Stimulated activated CD4-positive, alpha-beta T cell treated with anti-CD3 and anti-CD28 coated beads, Interleukin-4, amount 100 ng/mL, for 1 hour (primary cell): ENCODE results near the gene TXNDC11.

ENCODE experiments used
- DNase-seq: peaks from one replicate; pipeline ENCODE4 v3.0.0-alpha.2; 2020

Gene TXNDC11

GRCh38 chr16:11672206-11673090 lies 70.2 kb downstream of the TXNDC11 start:
- DNase-seq = no peak

GRCh38 chr16:11671676-11672075 lies 71.0 kb downstream of the TXNDC11 start:
- no peak for DNase-seq

DNA sequence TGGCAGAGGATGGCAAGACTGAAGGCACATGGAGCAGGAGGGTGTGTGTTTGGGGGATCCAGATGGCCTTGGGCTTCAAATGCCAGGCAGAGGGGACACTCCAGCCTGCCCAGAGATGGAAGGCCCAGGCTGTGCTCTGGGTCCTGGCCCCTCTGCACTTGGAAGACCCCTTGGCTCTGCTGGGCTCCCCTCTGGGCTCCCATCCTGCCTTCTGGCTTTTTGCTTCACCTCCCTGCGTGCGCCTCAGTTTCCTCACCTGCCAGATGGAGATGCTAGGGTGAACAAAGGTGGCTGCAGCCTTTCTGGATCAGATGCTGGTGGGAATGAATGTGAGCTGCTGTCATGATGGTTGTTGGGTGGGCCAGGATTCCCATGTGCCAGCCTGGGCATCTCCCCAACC lies 71.4 kb downstream of the TXNDC11 start:
- no peak for DNase-seq

DNA sequence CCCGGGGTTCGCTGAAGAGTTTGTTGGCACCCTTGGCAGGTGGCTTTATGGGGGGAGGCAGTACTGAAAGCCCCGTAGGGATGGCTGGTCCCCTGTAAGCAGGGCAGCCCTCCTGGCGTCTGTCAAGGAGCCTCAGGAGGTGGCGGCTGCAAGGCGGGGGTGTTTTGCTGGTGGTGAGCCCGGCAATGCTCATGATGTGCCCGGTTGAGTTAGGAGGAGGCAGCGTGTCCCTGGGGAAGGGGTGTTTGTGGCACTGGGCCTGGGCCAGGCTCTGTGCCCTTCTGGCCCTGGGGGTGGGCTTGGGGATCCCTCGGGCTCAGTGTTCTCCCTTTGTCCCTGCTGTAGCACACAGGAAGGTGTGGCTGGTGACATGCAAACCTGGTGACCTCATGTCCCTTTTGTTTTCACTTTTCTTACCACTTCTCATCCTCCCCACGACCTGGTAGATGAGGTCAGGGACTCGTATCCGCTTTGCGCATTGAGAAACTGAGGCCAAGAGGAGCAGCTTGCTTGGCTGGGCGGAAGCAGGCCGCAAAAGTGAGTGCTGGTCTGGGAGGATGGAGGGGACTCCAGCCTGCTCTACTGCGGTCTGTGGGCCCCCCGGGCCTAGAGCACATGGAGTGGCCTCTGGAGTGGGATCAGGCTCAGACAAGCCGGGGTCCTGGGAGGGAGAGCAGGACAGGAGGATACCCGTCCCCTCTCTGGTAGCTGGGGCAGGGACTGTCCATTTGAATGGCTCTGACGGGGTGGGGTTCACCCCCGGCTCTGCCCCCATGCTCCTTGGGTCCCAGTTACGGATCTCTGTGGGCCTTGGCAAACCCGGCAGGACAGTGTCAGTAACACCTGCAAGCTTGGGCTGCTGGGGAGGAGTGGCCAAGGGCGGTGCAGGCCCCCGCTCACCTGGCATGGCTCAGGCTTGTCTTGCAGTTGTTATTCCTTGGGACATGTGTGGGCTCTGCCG lies 72.2 kb downstream of the TXNDC11 start:
- DNase-seq = peak; percentile 28

GRCh38 chr16:11669380-11670146 lies 73.1 kb downstream of the TXNDC11 start:
- DNase-seq = no peak

DNA sequence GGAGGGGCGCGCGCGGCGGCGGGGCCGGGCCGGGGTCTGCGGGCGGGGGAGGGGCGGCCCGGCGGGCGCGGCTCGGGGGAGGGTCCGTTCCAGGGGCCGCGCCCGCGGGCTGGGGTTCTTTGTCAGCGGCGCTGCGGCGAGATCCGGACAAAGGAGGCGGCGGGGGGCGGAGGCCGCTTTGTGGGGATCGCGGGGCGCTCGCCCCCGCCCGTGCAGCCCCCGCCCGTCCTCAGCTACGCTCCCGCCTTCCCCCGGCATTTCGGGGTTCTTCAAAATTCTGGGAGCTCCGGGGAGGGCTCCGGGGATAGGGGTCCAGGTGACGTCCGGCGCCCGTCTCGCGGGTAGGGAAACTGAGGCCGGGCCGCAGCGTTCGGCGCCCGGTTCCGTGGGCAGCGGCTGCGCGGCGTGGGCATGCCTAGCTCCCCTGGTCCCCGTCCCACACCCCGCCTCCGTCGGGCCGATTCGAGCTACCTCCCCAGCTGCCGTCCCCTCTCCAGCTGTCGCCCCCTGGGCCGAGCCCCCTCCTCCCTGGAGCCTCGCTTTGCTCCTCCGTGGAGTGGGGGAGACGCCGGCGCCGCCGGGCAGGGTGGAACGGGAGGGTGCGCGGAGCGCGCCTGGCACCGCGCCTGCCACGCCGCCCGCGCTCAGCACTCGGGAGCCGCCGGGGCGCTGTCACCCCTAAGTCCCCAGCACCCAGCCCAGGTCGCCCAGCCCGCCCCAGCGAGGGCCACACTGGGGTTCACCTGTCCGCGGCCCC lies 73.9 kb downstream of the TXNDC11 start:
- peak; percentile 29 for DNase-seq

- peak; percentile 89 for DNase-seq
These were observed 74.6 kb downstream of the TXNDC11 start, which contains the start of gene SNN for GRCh38 chr16:11667824-11668622. SNN (plus strand) TSS chr16:11668455; CDS start chr16:11676060, 7,605 bp downstream.

DNA sequence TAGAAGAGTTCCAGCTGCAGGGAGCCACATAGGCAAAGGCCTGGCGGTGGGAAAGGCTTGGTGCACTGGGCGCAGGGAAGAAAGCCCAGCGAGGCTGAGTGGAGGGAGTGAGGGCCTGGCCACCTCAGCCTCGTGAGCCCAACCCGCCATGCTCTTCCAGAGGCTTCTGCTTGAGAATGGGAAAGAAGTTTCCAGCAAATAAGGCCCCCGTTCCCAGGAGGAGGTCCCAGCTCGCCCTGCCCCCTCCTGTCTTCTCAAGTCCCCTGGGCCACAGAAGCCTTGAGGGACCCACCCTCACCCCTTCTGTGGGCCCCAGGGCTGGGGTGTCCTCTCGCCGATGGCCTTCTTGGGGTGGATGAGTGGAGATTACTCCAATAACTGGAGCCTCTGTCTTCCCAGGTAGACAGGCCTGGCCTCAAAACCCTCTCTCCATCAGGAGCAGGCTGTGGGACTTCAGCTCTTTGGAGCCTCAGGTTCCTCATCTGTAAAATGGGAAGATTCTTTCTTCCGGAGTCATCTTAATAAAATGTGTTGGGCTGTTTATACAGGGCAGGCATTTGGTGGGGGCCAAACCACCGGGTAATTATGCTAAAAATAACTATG lies 75.3 kb downstream of the TXNDC11 start:
- no peak for DNase-seq

GRCh38 chr16:11666103-11667055 lies 76.3 kb downstream of the TXNDC11 start:
- DNase-seq = no peak

- DNase-seq = peak; percentile 43
These were observed 77.6 kb downstream of the TXNDC11 start for GRCh38 chr16:11665071-11665491.

- no peak for DNase-seq
These were observed 80.1 kb downstream of the TXNDC11 start for GRCh38 chr16:11662582-11662981.

DNA sequence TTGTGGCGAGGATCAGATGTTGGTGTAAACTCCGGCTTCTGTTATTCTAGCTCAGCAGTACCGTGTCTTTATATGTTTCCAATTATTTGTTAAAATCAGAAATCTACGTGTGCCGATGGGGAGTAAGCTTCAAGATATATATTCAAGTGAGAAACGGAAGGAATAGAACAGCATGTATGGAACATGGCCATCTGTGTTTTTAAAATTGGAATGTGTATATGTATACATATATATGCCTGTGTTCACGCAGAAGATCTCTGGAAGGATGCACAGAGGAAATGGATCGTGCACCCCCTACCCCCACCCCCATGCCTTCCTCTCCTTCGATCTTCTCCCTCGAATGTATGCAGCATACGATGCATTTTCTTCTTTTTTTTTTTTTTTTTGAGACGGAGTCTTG lies 82.1 kb downstream of the TXNDC11 start:
- no peak for DNase-seq

DNA sequence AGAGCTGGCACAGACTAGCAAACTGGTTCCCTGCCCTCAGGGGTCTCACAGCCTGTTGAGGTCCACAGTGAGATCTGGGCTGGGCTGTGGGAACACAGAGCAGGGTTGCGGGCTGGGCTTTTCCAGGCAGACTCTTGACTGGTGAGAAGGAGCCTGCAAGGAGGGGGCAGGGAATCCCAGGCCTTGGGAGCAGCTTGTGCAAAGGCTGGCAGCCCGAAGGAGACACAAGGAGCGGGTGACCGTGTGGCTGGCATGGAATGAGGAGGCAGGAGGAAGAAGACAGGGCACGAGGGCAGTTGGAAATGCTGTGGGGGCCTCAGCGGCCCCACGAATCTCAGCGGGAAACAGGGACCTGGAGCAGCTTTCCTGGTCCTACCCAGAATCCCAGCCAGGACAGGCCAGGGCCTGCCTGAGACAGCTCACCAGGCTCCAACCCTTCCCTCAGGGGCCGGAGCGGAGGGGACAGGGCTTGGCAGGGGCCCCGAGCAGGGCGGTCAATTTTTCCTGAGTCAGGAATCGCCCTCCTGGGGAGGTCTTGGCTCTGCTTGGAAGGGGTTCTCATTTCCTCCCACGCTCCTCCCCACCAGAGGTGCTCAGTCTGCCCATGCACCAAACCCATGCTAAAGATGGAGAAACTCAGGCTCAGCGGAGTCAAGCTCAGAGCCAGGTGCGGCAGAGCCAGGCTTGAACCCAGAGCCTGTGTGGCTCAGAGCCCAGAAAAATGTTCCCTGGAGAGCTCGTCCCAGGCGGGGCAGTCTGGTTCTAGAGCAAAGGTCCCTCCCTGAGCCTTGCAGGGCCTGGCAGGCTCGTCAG lies 83.6 kb downstream of the TXNDC11 start:
- no peak for DNase-seq

- no peak for DNase-seq
These were observed 85.1 kb downstream of the TXNDC11 start for GRCh38 chr16:11657556-11657955.

GRCh38 chr16:11655655-11656054 lies 87.0 kb downstream of the TXNDC11 start:
- DNase-seq = no peak

GRCh38 chr16:11651796-11652195 lies 90.9 kb downstream of the TXNDC11 start:
- DNase-seq = no peak

DNA sequence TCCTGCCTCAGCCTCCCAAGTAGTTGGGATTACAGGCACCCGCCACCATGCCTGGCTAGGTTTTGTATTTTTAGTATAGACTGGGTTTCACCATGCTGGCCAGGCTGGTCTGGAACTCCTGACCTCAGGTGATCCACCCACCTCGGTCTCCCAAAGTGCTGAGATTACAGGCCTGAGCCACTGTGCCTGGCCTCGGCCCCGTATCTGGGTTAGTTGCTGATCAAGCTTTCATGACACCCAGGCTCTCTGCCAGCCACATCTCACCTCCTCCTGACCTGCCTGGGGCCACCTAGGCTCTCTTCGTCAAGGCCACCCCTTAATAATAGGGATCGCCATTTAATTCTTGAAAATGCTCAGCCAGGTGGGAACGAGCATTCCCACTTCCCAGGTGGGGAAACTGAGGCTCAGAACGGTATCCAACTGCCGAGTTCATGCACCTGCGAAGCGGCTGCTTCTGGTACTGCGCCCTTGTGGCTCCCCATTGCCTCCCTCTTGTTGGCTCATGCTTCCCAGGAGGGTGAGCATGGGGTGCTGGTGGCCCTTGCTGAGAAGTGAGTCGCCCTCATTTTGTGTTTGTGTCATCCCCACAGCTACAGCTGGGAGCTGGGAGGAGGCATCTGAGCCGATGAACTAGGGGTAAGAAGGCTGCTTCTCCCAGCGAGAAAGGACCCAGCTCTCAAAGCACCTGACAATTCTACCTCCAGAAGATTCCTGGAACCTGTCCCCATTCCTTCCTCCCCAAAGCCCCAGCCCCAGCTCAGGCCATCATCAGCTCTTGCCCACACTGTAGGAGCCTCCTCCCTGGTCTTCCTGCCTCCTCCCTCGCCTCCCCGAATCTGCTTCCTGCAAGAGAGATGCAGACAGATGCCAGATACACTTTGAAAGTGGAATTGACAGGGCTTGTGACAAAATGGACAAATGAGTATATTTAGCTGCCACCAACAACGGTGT lies 91.7 kb downstream of the TXNDC11 start:
- DNase-seq = no peak
